Measurements from ENCODE around the gene MFGE8.

Gene MFGE8

GRCh38 chr15:88898736-88899135 lies 14.4 kb downstream of the MFGE8 start:
- DNase-seq (ENCODE audit: low read depth in 2 of 2): no peak

DNA sequence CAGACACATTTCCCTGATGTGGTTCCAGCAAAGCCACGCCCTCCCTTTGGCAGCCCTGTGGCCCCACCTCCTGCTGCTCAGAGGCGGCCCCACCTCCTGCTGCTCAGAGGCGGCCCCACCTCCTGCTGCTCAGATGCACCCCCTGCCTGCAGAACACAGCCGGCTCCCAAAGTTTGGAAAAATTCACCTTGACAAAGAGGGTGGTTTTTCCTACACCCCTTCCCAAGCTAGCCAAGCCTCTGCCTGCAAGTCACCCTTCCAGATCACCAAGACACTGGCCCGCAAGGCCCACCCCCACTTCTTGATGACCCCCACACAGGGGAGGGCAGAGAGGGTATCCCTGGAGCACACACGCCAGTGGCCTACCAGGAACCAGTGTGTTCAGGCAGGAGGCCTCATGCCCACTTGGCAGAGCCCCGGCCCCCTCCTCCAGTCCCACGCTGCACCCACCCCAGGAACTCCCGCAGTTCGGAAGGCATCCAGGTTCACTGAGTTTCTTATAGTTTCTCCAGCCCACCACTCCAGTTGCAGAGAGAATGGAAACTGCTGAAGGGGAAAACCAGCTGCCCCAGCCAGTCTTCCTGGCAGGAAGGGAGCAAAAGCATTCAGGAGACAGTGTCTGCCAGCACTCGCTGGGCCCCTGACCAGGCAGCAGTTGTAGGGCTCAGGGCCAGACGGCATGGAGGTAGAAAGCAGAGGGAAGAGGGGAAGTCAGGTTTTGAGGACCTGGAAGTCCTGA lies 15.6 kb downstream of the MFGE8 start:
- DNase-seq (ENCODE audit: low read depth in 2 of 2): peak; percentile 63 to 78

DNA sequence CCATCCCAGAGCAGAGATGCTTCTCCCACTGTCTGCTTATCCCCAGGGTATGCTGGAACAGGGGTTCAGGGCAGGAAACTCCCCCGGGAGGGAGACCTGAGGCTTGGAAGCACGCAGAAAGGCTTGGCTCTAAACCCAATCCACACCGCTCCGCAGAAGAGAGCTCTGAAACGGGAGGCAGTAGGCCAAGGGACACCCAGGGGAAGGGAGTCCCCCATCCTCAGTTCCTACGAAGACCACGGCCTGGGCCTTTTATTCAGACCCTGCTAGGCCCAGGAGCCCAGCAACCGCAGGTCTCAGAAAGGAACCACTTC lies 16.1 kb downstream of the MFGE8 start:
- DNase-seq (ENCODE audit: low read depth in 2 of 2): no peak

DNA sequence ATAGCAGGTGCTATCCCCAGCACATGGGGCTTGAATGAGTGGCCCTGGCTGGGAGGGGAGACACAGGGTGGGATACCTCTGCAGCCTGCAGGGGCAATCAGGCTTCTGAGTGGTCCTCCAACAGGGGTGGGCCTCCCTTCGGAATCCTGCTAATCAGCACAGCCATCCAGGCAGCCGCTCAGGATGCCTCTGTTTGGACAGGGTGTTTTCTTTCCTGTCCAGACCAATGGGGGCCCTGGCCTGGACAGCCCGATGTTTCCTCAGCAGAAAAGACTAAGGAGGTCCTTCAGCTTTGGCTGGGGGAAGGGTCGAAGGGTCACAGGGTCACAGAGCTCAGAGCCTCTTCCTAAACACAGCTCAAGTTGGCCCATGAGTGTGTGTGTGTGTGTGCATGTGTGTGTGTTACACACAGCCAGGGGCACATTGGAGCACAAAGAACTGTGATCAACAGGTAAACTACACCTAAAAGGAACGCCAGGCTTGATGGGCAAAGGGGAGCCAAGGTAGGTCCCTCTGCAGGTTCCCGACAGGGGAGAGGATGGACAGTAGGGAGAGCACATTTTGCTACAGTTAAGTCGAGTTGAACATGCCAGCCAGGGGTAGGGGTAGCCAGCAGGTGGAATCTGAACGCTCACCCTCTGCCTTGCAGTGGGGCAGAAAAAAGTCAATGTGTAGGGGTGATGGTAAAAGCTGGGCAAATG lies 16.7 kb downstream of the MFGE8 start:
- DNase-seq (ENCODE audit: low read depth in 2 of 2): no peak

DNA sequence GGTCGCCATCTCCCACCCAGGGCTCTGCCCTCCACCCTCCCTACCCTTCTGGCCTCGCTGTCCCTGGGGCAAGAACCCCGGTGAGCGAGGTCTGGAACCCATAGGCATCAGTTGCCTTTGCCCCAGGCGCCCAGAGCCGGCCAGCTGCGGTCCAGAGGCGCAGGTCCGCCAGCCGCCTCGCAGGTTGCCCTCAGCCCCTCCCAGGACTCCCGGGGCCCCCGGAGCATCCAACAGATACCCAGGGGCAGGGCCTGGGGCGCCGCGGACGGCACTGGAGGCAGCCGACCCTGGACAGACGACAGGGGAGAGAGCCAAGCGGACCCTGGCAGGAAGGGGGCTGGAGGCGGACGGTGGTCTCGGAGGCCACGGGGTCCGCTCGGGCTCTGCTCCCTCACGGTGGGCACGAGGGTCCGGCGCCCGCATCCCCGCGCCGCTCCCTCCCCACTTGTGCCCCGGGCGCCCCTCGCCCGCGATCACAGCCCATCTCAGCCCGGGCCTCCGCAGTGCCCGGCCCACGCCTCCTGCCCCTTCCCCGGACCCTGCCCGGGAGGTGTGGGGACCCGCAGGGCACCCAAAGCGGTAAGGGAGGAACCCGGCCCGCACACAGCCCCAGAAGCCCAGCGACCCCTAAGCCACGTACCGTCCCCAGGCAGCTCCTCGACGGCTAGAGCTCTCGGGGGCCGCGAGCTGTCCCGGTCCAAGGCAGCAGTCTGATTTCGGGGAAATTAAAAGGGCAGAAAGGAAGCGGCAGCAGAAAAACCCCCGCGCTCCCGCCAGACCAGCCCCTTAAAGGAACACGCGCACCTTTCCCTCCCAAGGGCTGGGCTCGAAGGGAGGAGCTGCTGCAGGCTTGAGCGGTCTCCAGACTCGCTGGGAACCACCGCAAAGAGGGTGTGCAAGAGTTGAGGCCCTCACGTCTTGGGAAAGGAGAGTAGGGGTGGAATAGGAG lies 18.1 kb downstream of the MFGE8 start, which contains the start of gene HAPLN3:
Gene HAPLN3 (minus strand): TSS at position 726 of the 949 bp plus-strand sequence. CDS start 8,246 bp downstream, outside the sequence.
- peak; percentile 54 to 57 for DNase-seq (ENCODE audit: low read depth in 2 of 2)

DNA sequence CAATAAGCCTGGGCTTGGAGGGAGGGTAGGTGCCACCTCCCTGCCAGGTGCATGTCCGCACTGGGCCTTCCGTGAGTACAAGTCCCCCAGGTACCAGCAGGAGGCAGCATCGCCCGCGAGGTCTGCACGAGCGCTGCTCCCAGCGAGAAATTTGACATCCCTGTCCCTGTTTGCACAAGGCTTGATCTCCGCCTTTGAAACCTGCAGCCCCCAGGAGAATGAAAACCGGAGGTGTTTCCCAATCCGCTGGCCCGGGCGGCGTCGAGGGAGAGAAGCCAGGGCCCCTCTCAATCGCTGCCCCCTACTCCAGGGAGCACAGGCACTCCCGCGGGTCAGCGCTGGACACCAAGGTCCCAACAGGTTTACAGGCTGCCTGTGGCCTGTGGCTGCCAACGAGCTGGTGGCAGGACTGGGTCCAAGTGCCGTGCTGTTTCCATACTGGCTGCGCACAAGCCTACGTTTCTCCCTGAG lies 18.8 kb downstream of the MFGE8 start:
- DNase-seq (ENCODE audit: low read depth in 2 of 2): peak; percentile 73 to 82

DNA sequence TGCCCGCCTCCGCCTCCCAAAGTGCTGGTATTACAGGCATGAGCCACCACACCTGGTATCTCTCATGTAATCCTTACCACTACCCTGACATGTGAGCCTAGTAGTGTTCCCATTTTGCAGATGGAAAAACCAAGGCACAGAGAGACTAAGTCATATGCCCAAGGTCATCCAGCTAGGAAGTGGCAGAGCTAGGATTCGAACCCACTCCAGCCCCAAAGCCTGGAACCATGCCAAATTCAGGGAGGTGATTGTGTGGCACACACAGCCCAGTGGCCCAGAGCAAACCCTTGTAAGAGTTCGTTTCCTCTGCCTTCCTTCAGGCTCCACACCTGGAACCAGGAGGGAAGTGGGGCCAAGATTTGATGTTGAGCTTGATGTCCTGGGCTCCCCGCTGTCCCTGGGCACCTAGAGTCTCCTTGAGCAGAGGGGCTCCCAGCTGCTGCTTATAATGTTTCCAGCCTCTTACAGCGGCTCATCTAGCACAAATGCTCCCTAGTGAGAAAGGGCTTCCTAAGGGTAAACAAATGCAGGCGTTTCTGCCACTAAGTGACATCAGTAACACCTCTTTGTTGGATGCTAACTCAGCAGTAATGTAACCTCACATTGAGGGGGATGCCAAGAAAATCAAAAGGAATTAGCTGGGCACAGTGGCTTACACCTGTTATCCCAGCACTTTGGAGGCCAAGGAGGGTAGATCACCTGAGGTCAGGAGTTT lies 21.5 kb downstream of the MFGE8 start:
- DNase-seq (ENCODE audit: low read depth in 2 of 2): no peak

- no peak for DNase-seq (ENCODE audit: low read depth in 2 of 2)
Measured at GRCh38 chr15:88890495-88890894, 22.7 kb downstream of the MFGE8 start.

DNA sequence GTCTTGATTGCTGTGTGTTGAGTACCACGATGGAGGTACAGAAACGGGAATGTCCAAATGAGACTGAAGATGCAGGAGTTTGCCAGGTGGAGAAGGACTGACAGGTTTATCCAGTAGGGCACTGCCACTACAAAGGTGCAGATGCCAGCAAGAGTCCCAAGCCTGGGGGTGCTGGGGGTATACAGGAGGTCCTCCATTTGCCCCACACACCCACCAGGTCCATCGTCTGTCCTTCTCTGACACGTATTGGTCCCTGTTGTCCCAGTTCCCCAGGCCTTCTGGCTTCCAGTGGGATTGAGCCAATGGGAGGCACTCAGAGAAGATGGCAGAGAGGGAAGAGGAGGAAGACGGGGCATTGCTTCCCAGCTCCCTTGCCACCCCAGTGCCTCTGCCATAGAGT lies 24.5 kb downstream of the MFGE8 start:
- no peak for DNase-seq (ENCODE audit: low read depth in 2 of 2)

GRCh38 chr15:88887068-88887580 lies 26.1 kb downstream of the MFGE8 start:
- no peak for DNase-seq (ENCODE audit: low read depth in 2 of 2)

GRCh38 chr15:88882785-88883184 lies 30.4 kb downstream of the MFGE8 start:
- DNase-seq (ENCODE audit: low read depth in 2 of 2): no peak

- DNase-seq (ENCODE audit: low read depth in 2 of 2): no peak
Measured at GRCh38 chr15:88881775-88882174, 31.4 kb downstream of the MFGE8 start.

DNA sequence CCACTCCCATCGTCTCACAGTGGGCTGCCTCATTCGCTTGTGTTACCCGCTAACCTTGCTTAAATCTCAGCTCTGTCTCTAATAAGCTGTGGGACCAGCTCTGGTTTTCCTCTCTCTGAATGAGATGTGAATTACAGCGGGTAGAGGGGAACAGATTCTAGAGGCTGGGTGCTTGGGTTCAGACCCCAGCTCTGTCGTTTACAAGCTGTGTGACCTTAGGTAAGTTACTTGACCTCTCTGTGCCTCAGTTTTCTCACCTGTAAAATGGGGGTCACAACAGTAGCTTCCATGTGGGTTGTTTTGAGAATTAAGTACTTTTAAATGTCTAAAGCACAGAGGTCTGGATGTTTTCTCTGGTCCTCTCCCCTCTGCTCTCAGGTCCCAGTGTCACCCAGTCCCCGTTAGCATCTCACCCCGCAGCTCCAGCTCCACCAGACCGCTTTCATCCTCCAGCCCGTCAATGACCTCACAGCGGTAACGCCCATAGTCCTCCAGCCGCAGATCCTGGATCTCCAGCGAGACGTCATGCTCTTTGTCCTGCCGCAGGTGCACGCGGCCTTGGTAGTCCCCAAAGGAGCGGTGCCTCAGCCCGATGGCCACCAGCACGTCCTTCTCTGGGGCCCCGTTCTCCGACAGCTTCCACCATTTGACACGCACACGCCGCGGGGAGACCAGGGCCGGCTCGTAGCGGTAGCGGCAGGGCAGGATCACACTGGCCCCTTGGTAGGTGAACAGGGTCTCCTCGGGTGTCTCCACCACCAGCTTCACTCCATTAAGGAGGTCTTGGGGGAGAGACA lies 32.0 kb downstream of the MFGE8 start:
- DNase-seq (ENCODE audit: low read depth in 2 of 2): no peak

DNA sequence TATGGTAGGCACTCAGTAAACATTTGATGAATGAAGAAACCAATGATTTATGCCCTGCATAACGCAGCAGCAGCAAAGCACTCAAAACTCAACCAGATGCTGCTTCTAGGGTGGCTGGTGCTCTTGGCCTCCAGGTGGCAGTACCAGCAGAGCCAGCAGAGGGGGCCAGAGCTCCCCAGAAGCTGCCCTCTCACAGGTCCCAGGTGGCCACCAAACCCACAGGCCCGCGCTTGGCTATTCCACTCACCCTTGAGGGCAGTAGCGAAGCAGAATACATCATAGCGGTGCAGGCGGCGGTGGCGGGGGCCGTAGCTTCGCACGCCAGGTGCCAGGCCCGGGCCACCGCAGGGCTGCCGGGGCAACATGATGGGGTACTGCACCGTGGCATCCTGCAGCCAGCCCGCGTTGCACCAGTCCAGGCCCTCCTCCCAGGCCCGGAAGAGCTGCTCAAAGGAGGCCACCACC lies 34.4 kb downstream of the MFGE8 start:
- peak; percentile 21 to 22 for DNase-seq (ENCODE audit: low read depth in 2 of 2)

DNA sequence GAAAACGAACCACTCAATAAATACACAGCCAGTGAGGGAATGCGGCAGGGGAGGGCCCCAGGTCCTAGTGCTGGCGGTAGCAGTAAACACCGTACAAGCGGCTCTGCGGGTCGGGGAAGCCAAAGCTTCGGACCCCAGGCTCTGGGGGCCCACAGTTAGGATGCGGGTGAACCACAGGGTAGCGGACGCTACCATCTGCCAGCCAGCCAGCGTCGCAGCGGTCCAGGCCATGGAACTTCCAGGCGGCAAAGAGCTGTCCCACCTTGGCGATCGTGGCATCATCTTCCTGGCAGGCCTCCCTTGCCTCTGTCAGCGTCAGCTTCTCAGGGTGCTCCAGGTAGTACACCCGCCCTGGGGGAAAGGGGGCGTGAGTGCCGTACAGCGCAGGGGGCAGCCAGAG lies 35.3 kb downstream of the MFGE8 start:
- DNase-seq (ENCODE audit: low read depth in 2 of 2): no peak

DNA sequence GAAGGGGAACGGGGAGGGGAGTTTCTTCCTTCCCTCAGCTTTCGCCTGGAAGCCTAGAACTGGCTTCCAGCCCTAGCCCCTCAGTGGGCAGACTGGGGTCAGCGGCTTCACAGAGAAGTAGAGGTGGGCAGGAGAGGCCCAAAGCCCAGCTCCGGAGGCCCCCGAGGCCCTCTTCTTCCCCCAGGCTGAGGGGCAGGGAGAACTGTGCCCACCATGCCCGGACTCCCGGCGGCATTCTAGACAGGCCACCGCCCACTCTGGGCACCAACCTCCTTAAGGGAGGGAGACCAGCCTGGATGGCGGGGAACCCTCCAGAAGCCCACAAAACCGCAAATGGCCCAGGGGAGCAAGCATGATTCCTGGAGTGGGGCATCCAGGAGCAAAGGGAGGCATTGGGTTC lies 35.8 kb downstream of the MFGE8 start:
- DNase-seq (ENCODE audit: low read depth in 2 of 2): no peak

DNA sequence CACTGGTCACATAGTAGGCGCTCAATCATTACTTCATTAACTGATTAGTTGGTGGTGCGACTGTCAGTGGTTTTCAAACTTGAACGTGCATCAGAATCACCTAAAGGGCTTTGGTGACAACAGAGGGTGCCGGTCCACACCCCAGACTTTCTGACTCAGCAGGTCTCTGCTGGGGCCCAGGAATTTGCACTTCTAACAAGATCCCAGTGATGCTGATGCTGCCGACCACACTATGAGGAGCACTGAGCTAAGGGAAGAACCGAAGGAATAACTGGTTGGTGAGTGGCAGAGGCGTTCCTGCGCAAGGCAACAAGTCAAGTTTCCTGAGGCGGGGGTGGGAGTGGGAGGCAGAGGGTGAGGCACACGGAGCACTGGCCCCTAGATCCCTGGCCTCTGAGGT lies 36.6 kb downstream of the MFGE8 start:
- DNase-seq (ENCODE audit: low read depth in 2 of 2): no peak

GRCh38 chr15:88874684-88875083 lies 38.5 kb downstream of the MFGE8 start:
- no peak for DNase-seq (ENCODE audit: low read depth in 2 of 2)

DNA sequence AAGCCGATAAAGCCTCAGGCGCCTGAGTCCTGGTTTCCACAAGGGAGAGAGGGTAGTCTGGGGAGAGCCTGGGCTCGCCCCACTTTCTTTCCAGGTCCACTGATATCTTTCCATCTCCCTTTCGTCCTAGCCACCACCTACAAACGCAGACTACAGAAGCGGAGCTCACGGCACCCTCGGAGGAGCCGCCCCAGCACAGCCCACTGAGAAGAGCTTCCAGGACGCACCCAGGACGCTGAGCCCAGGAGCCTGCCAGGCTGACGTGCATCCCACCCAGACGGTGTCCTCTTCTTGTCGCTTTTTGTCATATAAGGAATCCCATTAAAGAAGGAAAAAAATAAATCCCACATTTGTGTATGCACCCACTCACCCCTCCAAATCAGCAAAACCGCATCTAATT lies 38.9 kb downstream of the MFGE8 start:
- no peak for DNase-seq (ENCODE audit: low read depth in 2 of 2)

DNA sequence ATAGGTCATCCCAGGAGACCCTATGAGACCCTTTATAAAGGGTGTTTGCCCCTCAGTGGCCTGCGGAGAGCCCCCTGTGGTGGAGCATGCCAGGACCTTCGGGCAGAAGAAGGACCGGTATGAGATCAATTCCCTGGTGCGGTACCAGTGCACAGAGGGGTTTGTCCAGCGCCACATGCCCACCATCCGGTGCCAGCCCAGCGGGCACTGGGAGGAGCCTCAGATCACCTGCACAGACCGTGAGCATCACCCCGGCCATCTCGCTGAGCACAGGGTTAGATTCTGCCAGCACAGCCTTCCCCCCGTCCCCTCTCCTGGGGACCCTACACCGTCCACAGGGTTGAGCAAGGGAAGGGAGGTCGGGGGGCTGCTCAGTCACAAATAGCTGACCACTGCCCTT lies 39.4 kb downstream of the MFGE8 start:
- DNase-seq (ENCODE audit: low read depth in 2 of 2): no peak

All from stimulated activated CD8-positive, alpha-beta memory T cell treated with anti-CD3 and anti-CD28 coated beads, Interleukin-2, amount 100 ng/mL, for 48 hours (primary cell).